GM18907 (cell line): ENCODE results near the gene HORMAD2.
A peak's percentile ranks its signal among the peaks of the same experiment; 100 is the strongest.
"Not testable (repeated sequence)": the region's sequence is repeated elsewhere in the genome, so short reads cannot be mapped to it uniquely, and the experiment has no call there.

Source experiments
- ATAC-seq: cut with Tn5 transposase; IDR thresholded peaks from one replicate; pipeline ENCODE4 v1.9.1; 2021; ENCODE audit warnings: mild to moderate bottlenecking, moderate library complexity; ENCODE audit not compliant: unreplicated experiment

The HORMAD2 gene

GRCh38 chr22:30187094-30187493, 106.8 kb downstream of the HORMAD2 start:
- no peak for ATAC-seq

GRCh38 chr22:30187529-30188407, 107.5 kb downstream of the HORMAD2 start:
- ATAC-seq, result no peak

- no peak for ATAC-seq
Measured at GRCh38 chr22:30188911-30189310, 108.6 kb downstream of the HORMAD2 start.

- no peak for ATAC-seq
Measured at GRCh38 chr22:30190574-30190973, 110.3 kb downstream of the HORMAD2 start.

GRCh38 chr22:30191040-30191701, 110.9 kb downstream of the HORMAD2 start:
- ATAC-seq, result no peak

- ATAC-seq, result no peak
Measured at GRCh38 chr22:30192427-30192826, 112.2 kb downstream of the HORMAD2 start.

- no peak for ATAC-seq
Measured at GRCh38 chr22:30193031-30193775, 112.9 kb downstream of the HORMAD2 start.

GRCh38 chr22:30195245-30196140, 115.2 kb downstream of the HORMAD2 start:
- ATAC-seq, result peak; percentile 12

- peak; percentile 69 for ATAC-seq
Measured at GRCh38 chr22:30196141-30196879, 116.0 kb downstream of the HORMAD2 start.

- ATAC-seq, result no peak
Measured at GRCh38 chr22:30196880-30197336, 116.6 kb downstream of the HORMAD2 start.

GRCh38 chr22:30197389-30197788, 117.1 kb downstream of the HORMAD2 start:
- ATAC-seq, result no peak

- ATAC-seq, result no peak
Measured at GRCh38 chr22:30198152-30198825, 118.0 kb downstream of the HORMAD2 start.

- ATAC-seq, result no peak
Measured at GRCh38 chr22:30198921-30199320, 118.7 kb downstream of the HORMAD2 start.

- not testable (repeated sequence) for ATAC-seq
Measured at GRCh38 chr22:30200905-30201304, 120.6 kb downstream of the HORMAD2 start.

GRCh38 chr22:30201945-30202344, 121.7 kb downstream of the HORMAD2 start:
- no peak for ATAC-seq

- ATAC-seq, result no peak
Measured at GRCh38 chr22:30202531-30203006, 122.3 kb downstream of the HORMAD2 start.

GRCh38 chr22:30204015-30204741, 123.9 kb downstream of the HORMAD2 start:
- no peak for ATAC-seq

GRCh38 chr22:30204742-30205111, 124.5 kb downstream of the HORMAD2 start:
- no peak for ATAC-seq
